ENCODE data around the gene PTPRS.
A peak's percentile ranks its signal among the peaks of the same experiment; 100 is the strongest.
"Not testable (repeated sequence)": the region's sequence is repeated elsewhere in the genome, so short reads cannot be mapped to it uniquely, and the experiment has no call there.

The PTPRS gene

GRCh38 chr19:5340637-5341447, at the start of gene PTPRS:
Gene PTPRS, minus strand, starts transcription at chr19:5340812. Its CDS starts 54,672 bp downstream, at chr19:5286140.
- Histone ChIP-seq H3K27me3 (ENCODE audit: insufficient read depth, low read length) (no peaks in the 10 kb centered on the region), H3K36me3 (ENCODE audit: insufficient read depth, low read length) (peaks cover 6% of the 10 kb centered on the region), H2AFZ (ENCODE audit: low read depth, low read length) (no peak within 1 kb of the TSS)

DNA sequence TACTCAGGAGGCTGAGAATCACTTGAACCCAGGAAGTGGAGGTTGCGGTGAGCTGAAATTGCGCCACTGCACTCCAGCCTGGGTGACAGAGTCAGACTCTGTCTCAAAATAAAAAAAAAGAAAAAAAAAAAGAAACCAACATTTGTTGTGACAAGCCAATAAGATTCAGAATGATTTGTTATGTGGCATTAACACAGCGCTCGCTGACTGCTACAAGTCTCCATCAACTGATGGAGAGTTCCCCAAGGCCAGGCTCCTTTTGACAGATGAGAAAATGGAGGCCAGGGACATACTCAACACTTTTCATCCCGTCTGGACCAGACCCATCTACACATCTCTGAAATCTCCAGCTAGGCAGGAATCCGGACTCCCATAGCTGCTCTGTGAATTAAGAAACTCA, 48.7 kb upstream of the PTPRS start:
- Histone ChIP-seq H3K36me3 (ENCODE audit: insufficient read depth, low read length) (no peaks in the 10 kb centered on the region), H3K27me3 (ENCODE audit: insufficient read depth, low read length) (no peaks in the 10 kb centered on the region), H3K4me3 (ENCODE audit: low read length) (no peak overlapping the region)

More at GRCh38 chr19:5340637-5341447, at the start of gene PTPRS:
- peaks cover 30% of the 10 kb centered on the region for H3K4me1 ChIP-seq (ENCODE audit: insufficient read depth, low read length)
- peak within 1 kb of the TSS; percentile 95 for H3K4me3 ChIP-seq (ENCODE audit: low read length)
- no peaks in the 10 kb centered on the region for H3K9me3 ChIP-seq (ENCODE audit: low read length)

DNA sequence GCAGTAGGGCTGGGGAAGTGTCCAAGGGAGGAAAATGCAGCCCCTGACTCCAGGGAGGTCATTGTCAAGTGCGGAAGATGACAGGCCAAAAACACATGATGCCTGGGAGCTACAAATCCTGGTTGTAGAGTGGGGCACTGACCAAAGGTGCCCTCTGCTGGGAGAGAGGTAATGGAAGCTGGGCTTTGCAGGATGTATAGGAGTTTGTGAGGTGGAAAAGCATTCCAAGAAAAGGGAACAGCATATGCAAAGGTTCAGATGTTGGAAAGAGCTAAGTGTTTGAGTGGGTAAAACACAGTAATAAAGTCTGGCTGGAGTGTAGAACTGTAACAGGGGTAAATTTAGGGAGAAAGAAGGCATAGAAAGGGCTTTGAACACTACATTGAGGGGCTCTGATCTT, 46.9 kb upstream of the PTPRS start:
- Histone ChIP-seq H3K36me3 (ENCODE audit: insufficient read depth, low read length) (no peaks in the 10 kb centered on the region), H3K27me3 (ENCODE audit: insufficient read depth, low read length) (no peaks in the 10 kb centered on the region), H3K4me3 (ENCODE audit: low read length) (no peak overlapping the region), H3K9me3 (ENCODE audit: low read length) (no peaks in the 10 kb centered on the region), H3K4me1 (ENCODE audit: insufficient read depth, low read length) (peaks cover 3% of the 10 kb centered on the region), H2AFZ (ENCODE audit: low read depth, low read length) (no peak overlapping the region)

More for the DNA sequence above, 48.7 kb upstream of the PTPRS start:
- no peak overlapping the region for H2AFZ ChIP-seq (ENCODE audit: low read depth, low read length)
- peaks cover 19% of the 10 kb centered on the region for H3K4me1 ChIP-seq (ENCODE audit: insufficient read depth, low read length)
- no peaks in the 10 kb centered on the region for H3K9me3 ChIP-seq (ENCODE audit: low read length)

DNA sequence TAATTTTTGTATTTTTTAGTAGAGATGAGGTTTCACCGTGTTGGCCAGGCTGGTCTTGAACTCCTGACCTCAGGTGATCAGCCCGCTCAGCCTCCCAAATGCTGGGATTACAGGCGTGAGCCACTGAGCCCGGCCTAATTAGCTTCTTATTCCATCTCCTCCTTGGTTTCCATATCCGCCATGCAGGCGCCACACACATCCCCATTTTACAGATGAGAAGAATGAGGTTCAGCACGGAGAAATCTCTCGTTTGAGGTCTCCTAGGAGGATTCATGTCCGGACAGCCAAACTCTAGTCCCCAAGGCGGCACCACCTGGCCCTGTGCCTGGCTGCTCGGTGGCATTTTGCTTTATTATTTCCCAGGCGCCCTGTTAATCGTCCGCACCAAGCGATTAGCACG, 46.2 kb upstream of the PTPRS start:
- Histone ChIP-seq H2AFZ (ENCODE audit: low read depth, low read length) (no peak overlapping the region), H3K27me3 (ENCODE audit: insufficient read depth, low read length) (no peaks in the 10 kb centered on the region), H3K36me3 (ENCODE audit: insufficient read depth, low read length) (no peaks in the 10 kb centered on the region), H3K9me3 (ENCODE audit: low read length) (no peaks in the 10 kb centered on the region), H3K4me3 (ENCODE audit: low read length) (no peak overlapping the region), H3K4me1 (ENCODE audit: insufficient read depth, low read length) (no peaks in the 10 kb centered on the region)

- not testable (repeated sequence) for H2AFZ ChIP-seq (ENCODE audit: low read depth, low read length); H3K27me3 ChIP-seq (ENCODE audit: insufficient read depth, low read length); H3K4me3 ChIP-seq (ENCODE audit: low read length); H3K9me3 ChIP-seq (ENCODE audit: low read length); H3K36me3 ChIP-seq (ENCODE audit: insufficient read depth, low read length); H3K4me1 ChIP-seq (ENCODE audit: insufficient read depth, low read length)
Observed at GRCh38 chr19:5381197-5381596, 40.6 kb upstream of the PTPRS start.

- no peaks in the 10 kb centered on the region for H3K9me3 ChIP-seq (ENCODE audit: low read length)
- H3K4me1 ChIP-seq (ENCODE audit: insufficient read depth, low read length), result no peaks in the 10 kb centered on the region
- H2AFZ ChIP-seq (ENCODE audit: low read depth, low read length), result no peak overlapping the region
- no peaks in the 10 kb centered on the region for H3K27me3 ChIP-seq (ENCODE audit: insufficient read depth, low read length)
- H3K4me3 ChIP-seq (ENCODE audit: low read length), result no peak overlapping the region
- no peaks in the 10 kb centered on the region for H3K36me3 ChIP-seq (ENCODE audit: insufficient read depth, low read length)
Observed at GRCh38 chr19:5380215-5380919, 39.8 kb upstream of the PTPRS start.

GRCh38 chr19:5376928-5377327, 36.3 kb upstream of the PTPRS start:
- H3K36me3 ChIP-seq (ENCODE audit: insufficient read depth, low read length), result no peaks in the 10 kb centered on the region
- H3K27me3 ChIP-seq (ENCODE audit: insufficient read depth, low read length), result no peaks in the 10 kb centered on the region
- H3K4me3 ChIP-seq (ENCODE audit: low read length), result no peak overlapping the region
- H3K4me1 ChIP-seq (ENCODE audit: insufficient read depth, low read length), result no peaks in the 10 kb centered on the region
- no peaks in the 10 kb centered on the region for H3K9me3 ChIP-seq (ENCODE audit: low read length)
- H2AFZ ChIP-seq (ENCODE audit: low read depth, low read length), result no peak overlapping the region

GRCh38 chr19:5372572-5373200, 32.1 kb upstream of the PTPRS start:
- H3K27me3 ChIP-seq (ENCODE audit: insufficient read depth, low read length), result no peaks in the 10 kb centered on the region
- peaks cover 1% of the 10 kb centered on the region for H3K9me3 ChIP-seq (ENCODE audit: low read length)
- H3K4me3 ChIP-seq (ENCODE audit: low read length), result no peak overlapping the region
- no peak overlapping the region for H2AFZ ChIP-seq (ENCODE audit: low read depth, low read length)
- H3K4me1 ChIP-seq (ENCODE audit: insufficient read depth, low read length), result no peaks in the 10 kb centered on the region
- H3K36me3 ChIP-seq (ENCODE audit: insufficient read depth, low read length), result no peaks in the 10 kb centered on the region

- H2AFZ ChIP-seq (ENCODE audit: low read depth, low read length), result no peak overlapping the region
- H3K4me3 ChIP-seq (ENCODE audit: low read length), result no peak overlapping the region
- no peaks in the 10 kb centered on the region for H3K36me3 ChIP-seq (ENCODE audit: insufficient read depth, low read length)
- no peaks in the 10 kb centered on the region for H3K27me3 ChIP-seq (ENCODE audit: insufficient read depth, low read length)
- H3K4me1 ChIP-seq (ENCODE audit: insufficient read depth, low read length), result peaks cover under 1% of the 10 kb centered on the region
- peaks cover 2% of the 10 kb centered on the region for H3K9me3 ChIP-seq (ENCODE audit: low read length)
Observed at GRCh38 chr19:5369962-5370367, 29.4 kb upstream of the PTPRS start.

DNA sequence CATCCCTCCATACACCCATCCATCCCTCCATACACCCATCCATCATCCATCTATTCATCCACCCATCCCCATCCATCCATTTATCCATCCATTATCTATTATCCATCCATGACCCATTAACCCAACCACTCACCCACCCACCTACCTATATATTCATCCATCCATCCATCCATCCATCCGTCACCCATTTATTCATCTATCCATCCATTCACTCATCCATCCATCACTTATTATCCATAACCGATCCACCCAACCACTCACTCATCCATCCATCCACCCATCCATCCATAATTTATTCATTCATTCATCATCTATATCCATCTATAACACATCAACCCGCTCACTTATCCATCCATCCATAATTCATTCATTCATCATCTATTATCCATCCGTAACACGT, 28.7 kb upstream of the PTPRS start:
- H2AFZ ChIP-seq (ENCODE audit: low read depth, low read length), result no peak overlapping the region
- no peak overlapping the region for H3K4me3 ChIP-seq (ENCODE audit: low read length)
- no peaks in the 10 kb centered on the region for H3K36me3 ChIP-seq (ENCODE audit: insufficient read depth, low read length)
- H3K27me3 ChIP-seq (ENCODE audit: insufficient read depth, low read length), result no peaks in the 10 kb centered on the region
- peaks cover 2% of the 10 kb centered on the region for H3K9me3 ChIP-seq (ENCODE audit: low read length)
- peaks cover 5% of the 10 kb centered on the region for H3K4me1 ChIP-seq (ENCODE audit: insufficient read depth, low read length)

DNA sequence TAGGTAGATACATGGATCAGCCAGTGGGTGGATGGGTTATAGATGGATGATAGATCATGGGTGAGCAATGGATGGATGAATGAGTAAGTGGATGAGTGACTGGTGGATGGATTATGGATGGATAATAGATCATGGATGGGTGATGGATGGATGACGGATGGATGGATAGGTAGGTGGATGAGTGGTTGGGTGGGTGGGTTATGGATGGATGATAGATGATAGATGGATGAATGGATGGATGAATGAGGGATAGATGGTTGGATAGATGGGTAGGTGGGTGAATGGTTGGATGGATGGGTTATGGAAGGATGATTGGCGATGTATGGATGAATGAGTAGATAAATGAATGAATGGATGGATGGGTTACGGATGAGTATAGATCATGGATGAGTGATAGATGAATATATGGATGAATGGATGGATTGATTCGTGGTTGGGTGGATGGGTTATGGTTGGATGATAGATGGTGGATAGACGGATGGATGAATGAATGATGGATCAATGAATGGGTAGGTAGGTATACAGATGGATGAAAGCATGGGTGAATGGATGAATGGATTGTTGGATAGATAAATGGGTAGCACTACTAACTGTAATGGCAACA, 27.0 kb upstream of the PTPRS start:
- Histone ChIP-seq H3K27me3 (ENCODE audit: insufficient read depth, low read length) (no peaks in the 10 kb centered on the region), H3K4me3 (ENCODE audit: low read length) (no peak overlapping the region), H3K36me3 (ENCODE audit: insufficient read depth, low read length) (no peaks in the 10 kb centered on the region), H2AFZ (ENCODE audit: low read depth, low read length) (no peak overlapping the region), H3K9me3 (ENCODE audit: low read length) (peaks cover 2% of the 10 kb centered on the region), H3K4me1 (ENCODE audit: insufficient read depth, low read length) (peaks cover 5% of the 10 kb centered on the region)

DNA sequence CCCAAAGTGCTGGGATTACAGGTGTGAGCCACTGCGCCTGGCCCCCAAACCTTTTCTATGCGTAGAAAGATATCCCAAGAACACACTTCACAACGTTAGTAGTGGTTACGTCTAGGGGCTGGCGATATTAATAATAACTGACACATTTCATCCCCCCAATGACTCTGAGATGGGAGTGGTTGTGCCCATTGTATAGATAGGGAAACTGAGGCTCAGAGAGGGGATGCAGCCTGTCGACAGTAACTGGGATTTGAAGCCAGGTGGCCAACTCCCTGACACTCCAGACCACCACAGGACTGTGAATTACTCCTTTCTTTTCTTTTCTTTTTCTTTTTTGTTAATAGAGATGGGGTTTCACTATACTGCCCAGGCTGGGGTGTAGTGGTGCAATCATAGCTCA, 25.3 kb upstream of the PTPRS start:
- H3K9me3 ChIP-seq (ENCODE audit: low read length), result peaks cover 2% of the 10 kb centered on the region
- H3K36me3 ChIP-seq (ENCODE audit: insufficient read depth, low read length), result no peaks in the 10 kb centered on the region
- no peak overlapping the region for H3K4me3 ChIP-seq (ENCODE audit: low read length)
- no peak overlapping the region for H2AFZ ChIP-seq (ENCODE audit: low read depth, low read length)
- H3K4me1 ChIP-seq (ENCODE audit: insufficient read depth, low read length), result peaks cover 5% of the 10 kb centered on the region
- H3K27me3 ChIP-seq (ENCODE audit: insufficient read depth, low read length), result no peaks in the 10 kb centered on the region

DNA sequence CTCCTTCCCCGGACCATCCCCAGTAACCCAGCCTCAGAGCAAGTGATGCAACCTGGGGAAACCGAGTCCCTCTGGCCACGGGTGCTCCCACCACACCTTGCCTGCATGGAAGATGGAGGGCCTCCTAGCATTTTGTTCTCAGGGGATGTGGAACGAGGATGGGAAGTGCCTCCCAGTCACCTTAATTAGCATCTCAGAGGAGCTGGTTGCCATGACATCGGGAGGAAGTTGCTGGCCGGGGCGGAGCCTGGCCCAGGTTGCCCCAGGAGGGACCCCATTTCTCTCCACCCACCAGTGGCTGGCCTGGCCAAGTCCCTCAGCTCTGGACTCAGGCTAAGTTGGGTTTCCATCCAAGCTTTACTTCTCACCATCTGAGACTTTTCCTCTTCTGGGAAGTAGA, 24.1 kb upstream of the PTPRS start:
- peaks cover 5% of the 10 kb centered on the region for H3K4me1 ChIP-seq (ENCODE audit: insufficient read depth, low read length)
- no peak overlapping the region for H2AFZ ChIP-seq (ENCODE audit: low read depth, low read length)
- H3K4me3 ChIP-seq (ENCODE audit: low read length), result no peak overlapping the region
- H3K36me3 ChIP-seq (ENCODE audit: insufficient read depth, low read length), result no peaks in the 10 kb centered on the region
- H3K27me3 ChIP-seq (ENCODE audit: insufficient read depth, low read length), result no peaks in the 10 kb centered on the region
- peaks cover 2% of the 10 kb centered on the region for H3K9me3 ChIP-seq (ENCODE audit: low read length)
